Stimulated activated CD4-positive, alpha-beta T cell treated with anti-CD3 and anti-CD28 coated beads, Interleukin-12 subunit alpha, Interleukin-12 subunit beta, amount 100 ng/mL, for 48 hours (primary cell): ENCODE results near the gene TNRC6B.

Source experiments
- DNase-seq, 3 donors: peaks; one replicate each; pipeline ENCODE4 v3.0.0-alpha.2; 2020; ENCODE audit warnings: low read depth in 2 of 3, low spot score in 1 of 3

The TNRC6B gene

DNA sequence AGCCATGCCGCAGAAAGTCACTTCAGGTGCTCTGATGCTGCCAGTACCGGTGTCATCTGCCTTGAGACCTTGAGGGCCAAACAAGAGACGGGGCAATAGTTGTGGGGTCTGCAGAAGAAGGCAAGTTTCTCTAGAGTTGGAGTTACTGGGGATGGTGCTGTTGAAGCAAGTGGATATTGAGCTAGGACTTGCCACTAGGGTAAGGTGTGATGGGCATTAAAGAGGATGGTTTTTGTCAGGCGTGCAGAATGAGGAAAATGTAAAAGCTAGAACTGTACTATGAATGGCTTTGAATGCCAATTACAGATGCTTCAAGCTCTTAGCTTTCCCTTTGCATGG, 61.6 kb downstream of the TNRC6B start:
- DNase-seq, result no peak

- DNase-seq, result no peak
These were observed 62.4 kb downstream of the TNRC6B start for GRCh38 chr22:40240160-40240559.

DNA sequence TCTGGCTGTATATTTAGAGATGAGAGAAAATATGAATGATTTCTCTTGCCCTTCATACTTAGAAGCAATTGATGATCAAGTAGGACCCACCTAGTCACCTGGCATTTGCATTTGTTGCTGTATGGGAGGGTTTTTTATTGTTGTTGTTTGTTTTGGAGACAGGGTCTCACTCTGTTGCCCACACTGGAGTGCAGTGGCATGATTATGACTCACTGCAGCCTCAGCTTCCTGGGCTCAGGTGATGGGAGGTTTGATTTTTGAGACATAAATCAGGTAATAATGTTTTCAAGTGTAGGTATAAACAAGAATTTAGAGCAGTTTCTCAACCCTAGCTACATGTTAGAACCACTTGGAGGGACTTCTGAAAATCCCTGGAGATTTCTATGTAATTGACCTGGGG, 63.0 kb downstream of the TNRC6B start:
- no peak for DNase-seq

- DNase-seq, result peak in 1 of 3 donors; percentile 20
These were observed 63.6 kb downstream of the TNRC6B start for GRCh38 chr22:40241200-40241763.

- no peak for DNase-seq
These were observed 66.2 kb downstream of the TNRC6B start for GRCh38 chr22:40243891-40244290.

- no peak for DNase-seq
These were observed 66.9 kb downstream of the TNRC6B start for GRCh38 chr22:40244586-40244985.

GRCh38 chr22:40247976-40248375, 70.3 kb downstream of the TNRC6B start:
- peak in 1 of 3 donors; percentile 42 for DNase-seq

DNA sequence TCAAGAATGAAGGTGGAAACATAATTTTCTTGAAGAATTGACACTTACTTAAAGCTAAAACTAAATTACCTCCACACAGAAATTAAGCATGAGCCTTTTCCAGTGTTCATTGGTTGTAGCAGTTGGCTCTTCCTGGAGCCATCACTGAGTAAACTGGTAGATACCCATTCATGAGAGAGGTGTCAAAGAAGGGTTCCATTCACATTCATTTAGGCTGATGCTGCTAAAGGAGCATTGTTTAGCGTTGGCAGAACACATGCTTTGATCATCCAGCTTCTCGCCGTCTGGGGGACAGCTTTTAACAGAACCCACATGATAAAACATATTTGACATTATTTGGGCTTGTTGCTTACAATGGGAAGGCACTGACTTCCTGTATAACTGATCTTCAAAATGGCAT, 71.6 kb downstream of the TNRC6B start:
- no peak for DNase-seq

DNA sequence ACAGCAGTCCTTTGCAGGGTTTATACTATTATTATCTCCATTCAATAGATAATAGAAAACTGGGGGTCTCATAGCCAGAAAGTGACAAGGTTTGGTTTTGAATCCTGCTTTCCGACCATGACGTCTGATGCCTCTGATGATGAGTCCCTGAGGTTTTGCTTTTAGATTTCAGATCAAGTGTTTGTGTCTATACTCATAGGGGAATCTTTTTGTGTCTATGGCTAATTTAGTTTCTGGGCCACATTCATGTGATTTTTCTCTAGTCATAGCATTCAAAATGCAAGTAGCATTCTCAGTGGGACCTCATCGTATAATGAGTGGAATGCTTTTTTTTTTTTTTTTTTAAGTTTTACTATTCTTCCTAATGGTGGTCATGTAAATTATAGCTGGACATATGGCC, 72.9 kb downstream of the TNRC6B start:
- peak in 1 of 3 donors; percentile 40 for DNase-seq

DNA sequence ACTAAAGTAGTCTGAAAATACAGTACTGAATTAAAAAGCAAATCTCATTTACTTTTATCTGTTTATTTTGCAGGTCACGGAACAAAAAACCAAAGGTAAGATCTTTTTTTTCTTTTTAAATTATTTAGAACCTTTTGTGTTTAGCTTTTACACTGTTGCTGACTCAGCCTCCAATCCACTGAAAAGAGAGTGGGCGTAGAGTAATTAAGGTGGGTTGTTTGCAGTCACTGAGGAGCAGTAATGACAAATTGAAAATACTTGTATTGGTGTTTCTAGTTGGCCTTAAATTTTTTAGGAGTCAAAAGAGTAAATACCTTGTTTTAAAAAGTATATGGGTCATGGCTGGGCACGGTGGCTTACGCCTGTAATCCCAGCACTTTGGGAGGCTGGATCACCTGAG, 73.4 kb downstream of the TNRC6B start:
- DNase-seq, result no peak

- DNase-seq, result no peak
These were observed 74.4 kb downstream of the TNRC6B start for GRCh38 chr22:40252146-40252545.

- DNase-seq, result no peak
These were observed 78.8 kb downstream of the TNRC6B start for GRCh38 chr22:40256516-40256915.

- DNase-seq, result no peak
These were observed 80.3 kb downstream of the TNRC6B start for GRCh38 chr22:40258017-40258416.

DNA sequence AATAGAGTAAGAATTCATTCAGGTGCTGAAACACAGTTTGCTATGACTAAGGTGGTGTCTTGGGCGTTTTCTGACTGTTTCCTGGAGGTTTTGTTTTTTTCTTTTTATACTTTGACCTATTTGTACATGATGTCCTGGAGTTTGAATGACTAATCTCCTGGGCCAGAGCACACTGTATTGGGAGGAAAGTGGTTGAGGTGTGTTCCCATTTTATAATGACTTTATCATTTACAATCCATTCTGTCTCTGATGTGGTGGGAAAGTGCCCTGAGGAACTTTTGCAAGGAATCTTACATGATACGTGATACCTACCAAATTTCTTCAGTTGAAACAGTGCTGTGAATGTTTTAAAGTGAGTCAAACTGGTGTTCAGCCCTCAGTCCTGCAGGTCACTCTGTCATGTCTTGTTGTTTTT, 80.8 kb downstream of the TNRC6B start:
- no peak for DNase-seq

GRCh38 chr22:40261783-40262182, 84.1 kb downstream of the TNRC6B start:
- no peak for DNase-seq

- DNase-seq, result no peak
These were observed 85.5 kb downstream of the TNRC6B start for GRCh38 chr22:40263191-40263590.

- no peak for DNase-seq
These were observed 88.1 kb downstream of the TNRC6B start for GRCh38 chr22:40265783-40266182.

DNA sequence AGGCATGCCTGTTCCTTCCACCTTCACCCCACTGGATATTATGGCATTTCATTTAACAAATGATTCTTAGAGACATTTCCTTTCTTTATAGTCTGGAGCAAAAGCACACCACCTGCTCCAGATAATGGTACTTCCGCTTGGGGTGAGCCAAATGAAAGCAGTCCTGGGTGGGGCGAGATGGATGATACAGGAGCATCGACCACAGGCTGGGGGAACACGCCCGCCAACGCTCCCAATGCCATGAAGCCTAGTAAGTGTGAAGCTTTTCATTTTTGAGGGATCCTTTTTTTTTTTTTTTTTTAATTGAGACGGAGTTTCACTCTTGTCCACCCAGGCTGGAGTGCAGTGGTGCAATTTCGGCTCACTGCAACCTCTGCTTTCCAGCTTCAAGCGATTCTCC, 92.3 kb downstream of the TNRC6B start:
- no peak for DNase-seq

DNA sequence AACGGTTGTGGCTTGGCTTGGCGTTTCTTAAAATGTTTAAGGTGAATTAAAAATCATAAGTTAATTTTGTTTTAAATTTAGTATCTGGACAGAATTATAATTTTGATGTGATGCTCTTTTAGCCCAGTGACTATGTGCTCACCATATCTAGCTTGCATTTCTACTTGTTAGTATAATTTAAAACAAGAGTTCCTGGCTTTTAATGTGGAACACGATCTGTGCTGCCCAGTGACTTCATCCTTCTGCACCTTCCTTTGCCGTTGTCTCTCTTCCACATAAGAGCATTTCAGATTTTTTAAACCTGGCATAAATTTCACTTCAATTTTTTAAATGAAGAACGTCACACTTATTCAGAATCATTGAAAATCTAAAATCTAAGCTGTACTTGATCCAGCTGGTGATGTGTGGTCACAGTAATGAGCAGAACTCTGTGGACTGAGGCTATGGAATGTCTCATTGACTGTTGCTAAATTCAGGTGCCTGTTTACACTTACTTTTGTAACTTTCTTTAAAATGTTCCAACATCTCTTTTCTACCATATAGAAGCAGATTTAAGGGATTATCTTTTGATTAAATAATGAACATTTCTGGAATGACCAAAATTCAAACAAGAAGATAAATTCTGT, 93.1 kb downstream of the TNRC6B start:
- DNase-seq, result no peak

DNA sequence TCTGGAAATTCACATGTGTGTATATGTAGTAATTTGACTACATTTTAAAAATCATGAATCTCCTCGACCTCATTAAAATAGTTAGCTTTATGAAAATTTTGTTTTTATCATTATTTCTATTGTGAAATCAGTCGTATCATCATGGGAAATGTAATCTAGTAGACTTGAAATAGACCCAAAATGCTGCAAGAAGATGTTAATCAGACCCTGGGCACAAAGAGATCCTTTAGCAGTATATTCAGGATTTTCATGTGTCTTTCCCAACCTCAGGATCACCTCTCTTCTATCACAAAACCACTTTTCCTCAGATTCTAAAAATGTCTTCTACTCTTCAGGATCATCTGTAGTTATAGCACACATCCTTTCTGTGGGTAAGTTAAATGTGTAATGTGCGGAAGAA, 93.7 kb downstream of the TNRC6B start:
- DNase-seq, result no peak

DNA sequence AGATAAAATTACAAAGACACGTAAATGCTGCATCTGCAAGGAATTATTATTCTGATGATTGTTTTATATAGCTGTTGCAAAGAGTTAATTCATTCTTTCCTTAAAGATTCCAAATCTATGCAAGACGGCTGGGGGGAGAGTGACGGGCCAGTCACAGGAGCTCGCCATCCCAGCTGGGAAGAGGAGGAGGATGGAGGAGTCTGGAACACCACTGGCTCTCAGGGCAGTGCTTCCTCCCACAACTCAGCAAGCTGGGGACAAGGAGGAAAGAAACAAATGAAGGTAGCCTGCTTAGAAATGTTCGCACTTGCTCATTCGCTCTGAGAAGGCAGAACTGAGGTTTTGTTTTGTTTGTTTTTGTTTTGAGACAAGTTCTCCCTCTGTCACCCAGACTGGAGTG, 95.6 kb downstream of the TNRC6B start:
- DNase-seq, result no peak

- DNase-seq, result no peak
These were observed 99.5 kb downstream of the TNRC6B start for GRCh38 chr22:40276996-40277823.

DNA sequence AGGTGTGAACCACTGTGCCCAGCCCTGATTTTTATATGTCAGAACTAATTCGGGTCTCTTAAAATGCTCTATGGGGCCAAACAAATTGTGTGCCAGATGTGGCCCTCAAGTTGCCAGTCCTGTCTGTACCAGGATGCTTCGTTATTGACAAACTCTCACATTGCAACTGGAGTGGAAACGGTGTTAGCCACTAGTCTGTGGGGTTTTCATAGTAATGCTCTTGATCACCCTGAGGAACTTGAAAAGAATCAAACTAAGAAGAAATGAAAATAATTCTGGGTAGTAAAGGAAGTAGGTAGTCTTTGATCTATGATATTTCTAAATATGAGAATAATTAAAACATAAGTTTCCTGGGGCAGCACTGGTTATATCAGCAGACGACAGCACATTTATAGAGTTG, 101.3 kb downstream of the TNRC6B start:
- no peak for DNase-seq
